ENCODE measurements around the gene IL13. TPM values are rescaled to one million over a fixed set of nuclear protein-coding genes. Genes with fewer than 3 reads are reported as not detected.

The IL13 gene
- total and polyA plus RNA-seq, 9 donors = not detected

- TF ChIP-seq POLR2A (IDR thresholded peaks at IDR 0.05) (no peak), CTCF (IDR thresholded peaks at IDR 0.05) (no peak), EP300 (IDR thresholded peaks at IDR 0.05) (no peak)
- 61 to 70% (median 63%) methylated on average over 22 of the region's 22 CpGs for WGBS, 3 donors
- Histone ChIP-seq H3K27ac (no peak overlapping the region), H3K9me3 (no peaks in the 10 kb centered on the region), H3K36me3 (no peaks in the 10 kb centered on the region), H3K4me3 (no peak overlapping the region), H3K4me1 (ENCODE audit: insufficient read depth) (no peaks in the 10 kb centered on the region), H3K27me3 (no peaks in the 10 kb centered on the region)
- intact Hi-C loops (cut with DNase I) = no loop called here
- no peak for DNase-seq
Measured at GRCh38 chr5:132667761-132668705, 10.1 kb downstream of the IL13 start.

GRCh38 chr5:132668706-132669454 is 10.9 kb downstream of the IL13 start:
- H3K27ac ChIP-seq = no peak overlapping the region
- intact Hi-C loops (cut with DNase I) = no loop called here

GRCh38 chr5:132669455-132669820 is 11.5 kb downstream of the IL13 start:
- no peak for DNase-seq
- Histone ChIP-seq H3K27me3 (no peaks in the 10 kb centered on the region), H3K36me3 (no peaks in the 10 kb centered on the region), H3K27ac (no peak overlapping the region), H3K9me3 (no peaks in the 10 kb centered on the region), H3K4me1 (ENCODE audit: insufficient read depth) (no peaks in the 10 kb centered on the region), H3K4me3 (no peak overlapping the region)
- intact Hi-C loops (cut with DNase I) = no loop called here
- WGBS, 3 donors = 75 to 83% (median 83%) methylated on average over 7 of the region's 7 CpGs
- TF ChIP-seq CTCF (IDR thresholded peaks at IDR 0.05) = no peak
- TF ChIP-seq POLR2A (IDR thresholded peaks at IDR 0.05) = no peak
- no peak for TF ChIP-seq EP300 (IDR thresholded peaks at IDR 0.05)

More at GRCh38 chr5:132668706-132669454, 10.9 kb downstream of the IL13 start:
- 77 to 85% (median 79%) methylated on average over 14 of the region's 14 CpGs for WGBS, 3 donors
- Histone ChIP-seq H3K9me3 (no peaks in the 10 kb centered on the region), H3K27me3 (no peaks in the 10 kb centered on the region), H3K4me1 (ENCODE audit: insufficient read depth) (no peaks in the 10 kb centered on the region), H3K36me3 (no peaks in the 10 kb centered on the region), H3K4me3 (no peak overlapping the region)
- TF ChIP-seq EP300 (IDR thresholded peaks at IDR 0.05) = no peak
- TF ChIP-seq CTCF (IDR thresholded peaks at IDR 0.05) = no peak
- no peak for TF ChIP-seq POLR2A (IDR thresholded peaks at IDR 0.05)
- no peak for DNase-seq

GRCh38 chr5:132669966-132670882 is 12.3 kb downstream of the IL13 start:
- Histone ChIP-seq H3K4me3 (no peak overlapping the region), H3K27me3 (no peaks in the 10 kb centered on the region), H3K27ac (no peak overlapping the region), H3K4me1 (ENCODE audit: insufficient read depth) (no peaks in the 10 kb centered on the region), H3K9me3 (no peaks in the 10 kb centered on the region), H3K36me3 (no peaks in the 10 kb centered on the region)
- 83 to 85% (median 85%) methylated on average over 16 of the region's 16 CpGs for WGBS, 3 donors
- TF ChIP-seq CTCF (IDR thresholded peaks at IDR 0.05) = no peak
- TF ChIP-seq POLR2A (IDR thresholded peaks at IDR 0.05) = no peak
- TF ChIP-seq EP300 (IDR thresholded peaks at IDR 0.05) = no peak
- intact Hi-C loops (cut with DNase I) = no loop called here
- no peak for DNase-seq

Measured in ovary (tissue), 9 donors.